Stimulated activated CD8-positive, alpha-beta memory T cell treated with anti-CD3 and anti-CD28 coated beads, Interleukin-12 subunit alpha, Interleukin-12 subunit beta, amount 100 ng/mL, for 1 hour (primary cell): ENCODE data around the gene CDH4.
"Not testable (repeated sequence)": the region's sequence is repeated elsewhere in the genome, so short reads cannot be mapped to it uniquely, and the experiment has no call there.

ENCODE experiments used
- DNase-seq: peaks from one replicate; pipeline ENCODE4 v3.0.0-alpha.2; 2020; ENCODE audit warnings: low read depth

The CDH4 gene

GRCh38 chr20:61253640-61254511 is 1.8 kb downstream of the CDH4 start:
- no peak for DNase-seq

DNA sequence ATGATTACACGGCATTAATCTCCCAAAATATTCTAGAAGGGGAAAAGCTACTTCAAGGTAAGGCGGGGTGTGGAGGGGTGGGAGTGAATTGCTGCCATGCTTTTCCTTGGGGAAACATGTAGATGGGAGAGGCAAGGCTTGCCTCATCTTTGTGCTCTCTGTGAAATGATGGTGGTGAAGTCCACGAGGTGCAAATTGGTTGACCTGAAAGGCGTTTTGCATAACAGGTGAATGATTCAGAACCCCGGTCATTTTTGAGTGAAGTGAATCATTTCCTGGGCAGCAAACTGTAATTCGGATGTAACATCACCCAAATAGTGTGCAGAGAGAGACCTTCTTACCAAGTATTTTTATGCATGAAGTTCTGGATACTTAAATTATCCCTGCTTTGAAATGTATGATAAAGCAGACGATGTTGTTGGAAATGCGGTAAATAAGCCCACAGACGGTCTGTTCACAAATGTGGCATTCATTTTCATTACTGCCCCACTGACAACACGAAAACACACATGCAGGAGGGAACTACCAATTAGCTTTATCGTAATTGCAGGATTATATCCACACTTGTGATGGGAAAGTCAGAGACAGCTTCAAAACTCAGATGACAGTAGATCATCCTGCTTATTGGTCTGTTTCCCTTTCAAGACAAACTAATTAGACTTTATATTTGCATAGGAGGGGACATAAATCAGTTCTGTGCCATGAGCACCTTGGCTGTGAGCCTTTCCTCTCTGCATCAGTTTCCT is 3.0 kb downstream of the CDH4 start:
- DNase-seq: no peak

DNA sequence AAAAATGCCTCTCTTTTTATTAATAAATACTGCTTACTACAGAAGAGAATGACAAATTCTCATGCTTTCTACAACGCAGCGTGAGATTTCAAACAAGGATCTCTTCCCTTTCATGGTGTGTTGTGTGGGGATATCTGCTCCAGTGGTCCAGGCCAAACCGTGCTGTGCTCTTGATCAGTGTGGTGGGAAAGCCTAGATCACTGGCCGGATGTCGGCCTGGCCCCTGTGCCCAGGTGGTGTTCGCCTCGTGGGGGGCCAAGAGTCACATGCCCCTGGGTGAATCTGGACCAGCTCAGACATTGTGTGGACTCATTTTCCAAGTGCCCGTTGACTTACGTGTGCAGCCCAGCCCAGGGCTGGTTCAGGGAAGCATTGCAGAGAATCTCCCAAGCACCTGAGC is 4.3 kb downstream of the CDH4 start:
- no peak for DNase-seq

- no peak for DNase-seq
Measured at GRCh38 chr20:61256824-61257223, 4.8 kb downstream of the CDH4 start.

DNA sequence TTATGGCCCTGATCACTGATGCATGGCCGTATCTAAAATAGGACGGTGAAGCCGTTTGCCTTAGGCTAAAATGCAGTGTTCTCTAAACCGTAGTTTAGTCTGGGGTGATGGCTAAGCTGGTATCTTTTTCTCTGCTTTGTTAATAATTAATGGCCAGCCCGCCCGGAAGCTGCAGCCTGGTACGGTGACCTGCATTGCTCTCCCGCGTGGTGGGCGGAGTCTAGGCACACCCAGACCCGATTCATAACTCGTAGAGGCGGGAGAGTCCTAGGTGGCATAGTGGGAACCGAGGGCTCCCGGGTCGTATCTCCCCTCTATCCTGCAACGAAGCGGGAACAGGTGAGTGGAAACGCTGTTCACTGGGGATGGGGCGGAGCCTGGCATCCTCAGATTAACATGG is 5.5 kb downstream of the CDH4 start:
- no peak for DNase-seq

GRCh38 chr20:61259741-61260140 is 7.7 kb downstream of the CDH4 start:
- no peak for DNase-seq

- DNase-seq: no peak
Measured at GRCh38 chr20:61260905-61261304, 8.8 kb downstream of the CDH4 start.

- no peak for DNase-seq
Measured at GRCh38 chr20:61262036-61262435, 10.0 kb downstream of the CDH4 start.

GRCh38 chr20:61262514-61262913 is 10.5 kb downstream of the CDH4 start:
- no peak for DNase-seq

DNA sequence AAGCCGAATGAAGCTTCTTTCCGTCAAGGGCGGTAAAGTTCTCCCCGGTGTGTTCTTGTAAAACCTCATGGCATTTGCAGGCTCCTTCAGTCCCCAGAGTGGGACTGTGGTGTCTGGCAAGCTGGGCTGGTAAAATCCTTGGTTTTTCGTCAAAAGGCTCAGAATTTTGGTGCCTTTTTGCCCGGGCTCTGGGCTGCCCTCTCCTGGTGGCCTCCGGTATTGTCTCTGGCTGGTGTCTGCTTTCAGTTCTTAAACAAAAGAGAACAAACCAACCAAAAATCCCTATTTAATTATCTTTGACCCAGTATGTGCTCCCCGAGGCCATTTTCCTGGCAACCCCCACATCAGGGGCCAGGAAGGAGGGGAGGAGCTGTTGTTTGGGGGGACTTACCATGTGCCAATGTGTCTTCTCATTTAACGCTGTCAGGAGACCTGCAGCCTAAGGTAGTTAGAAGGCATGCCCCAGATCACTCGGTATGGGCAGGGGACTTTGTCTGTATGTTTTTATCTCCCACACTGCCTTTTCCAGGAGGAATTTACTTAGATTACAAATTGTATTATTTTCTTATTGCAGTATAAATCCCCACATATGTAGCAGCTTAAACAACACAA is 11.1 kb downstream of the CDH4 start:
- DNase-seq: peak; percentile 26

GRCh38 chr20:61263938-61264337 is 11.9 kb downstream of the CDH4 start:
- no peak for DNase-seq

GRCh38 chr20:61267241-61267640 is 15.2 kb downstream of the CDH4 start:
- no peak for DNase-seq

GRCh38 chr20:61268024-61268423 is 16.0 kb downstream of the CDH4 start:
- no peak for DNase-seq

DNA sequence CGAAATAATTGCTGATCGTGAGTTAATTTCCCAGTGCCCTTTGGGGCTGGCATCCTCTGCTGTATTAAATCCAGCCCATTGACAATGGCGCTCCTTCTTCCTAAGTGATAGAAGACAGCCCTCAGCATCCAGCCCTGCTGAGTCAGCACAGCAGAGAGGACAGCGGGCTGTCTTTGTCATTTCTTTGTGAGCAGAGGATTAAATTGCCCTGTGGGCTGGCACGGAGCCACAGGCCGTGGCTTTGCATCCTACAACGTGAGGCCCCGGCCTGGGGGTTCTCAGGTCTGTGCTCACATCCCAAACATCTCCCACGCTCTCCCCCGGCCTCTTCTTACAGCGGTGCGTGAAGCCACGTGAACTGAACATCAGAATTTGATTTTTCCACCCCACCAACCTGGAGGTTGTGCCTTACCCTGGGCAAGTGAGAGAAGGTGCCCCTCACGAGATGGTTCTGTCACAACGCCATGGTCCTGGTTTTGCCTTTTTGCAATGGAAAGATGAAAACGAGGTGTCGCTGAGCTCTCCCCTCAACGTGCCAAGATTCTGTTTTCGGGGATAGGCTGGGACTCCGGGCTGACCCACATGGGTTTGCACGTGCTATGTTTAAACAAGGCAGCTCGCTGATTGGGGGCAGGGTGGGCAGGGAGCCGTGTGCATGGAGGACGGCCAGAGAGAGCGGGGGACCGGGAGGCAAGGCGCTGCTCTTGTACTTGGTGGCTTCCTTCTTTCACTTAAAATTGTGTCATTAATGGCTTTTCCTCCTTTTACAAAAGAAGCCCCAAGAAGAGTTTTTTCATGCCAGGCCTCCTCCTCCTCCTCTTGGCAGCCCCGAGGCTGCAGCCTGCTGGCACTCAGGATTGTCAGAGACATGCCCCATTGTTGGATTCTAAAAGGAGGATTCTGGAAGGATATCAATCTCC is 19.5 kb downstream of the CDH4 start:
- no peak for DNase-seq

GRCh38 chr20:61273024-61273423 is 21.0 kb downstream of the CDH4 start:
- not testable (repeated sequence) for DNase-seq

DNA sequence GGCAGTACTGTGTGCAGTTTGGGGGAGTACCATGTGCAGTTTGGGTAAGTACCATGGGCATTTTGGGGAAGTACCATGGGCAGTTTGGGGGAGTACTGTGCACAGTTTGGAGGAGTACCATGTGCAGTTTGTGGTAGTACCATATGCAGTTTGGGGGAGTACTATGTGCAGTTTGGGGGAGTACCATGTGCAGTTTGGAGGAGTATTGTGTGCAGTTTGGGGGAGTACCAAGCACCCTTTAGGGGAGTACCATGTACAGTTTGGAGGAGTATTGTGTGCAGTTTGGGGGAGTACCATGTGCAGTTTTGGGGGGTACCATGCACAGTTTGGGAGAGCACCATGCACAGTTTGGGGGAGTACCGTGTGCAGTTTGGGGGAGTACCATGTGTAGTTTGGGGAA is 21.6 kb downstream of the CDH4 start:
- not testable (repeated sequence) for DNase-seq

DNA sequence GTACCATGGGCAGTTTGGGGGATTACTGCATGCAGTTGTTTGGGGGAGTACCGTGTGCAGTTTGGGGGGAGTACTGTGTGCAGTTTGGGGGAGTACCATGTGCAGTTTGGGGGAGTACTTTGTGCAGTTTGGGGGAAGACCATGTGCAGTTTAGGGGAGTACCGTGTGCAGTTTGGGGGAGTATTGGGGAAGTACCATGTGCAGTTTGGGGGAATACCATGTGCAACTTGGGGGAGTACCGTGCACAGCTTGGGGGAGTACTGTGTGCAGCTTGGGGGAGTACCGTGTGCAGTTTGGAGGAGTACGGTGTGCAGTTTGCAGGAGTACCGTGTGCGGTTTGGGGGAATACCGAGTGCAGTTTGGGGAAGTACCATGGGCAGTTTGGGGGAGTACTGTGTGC is 22.3 kb downstream of the CDH4 start:
- DNase-seq: no peak

DNA sequence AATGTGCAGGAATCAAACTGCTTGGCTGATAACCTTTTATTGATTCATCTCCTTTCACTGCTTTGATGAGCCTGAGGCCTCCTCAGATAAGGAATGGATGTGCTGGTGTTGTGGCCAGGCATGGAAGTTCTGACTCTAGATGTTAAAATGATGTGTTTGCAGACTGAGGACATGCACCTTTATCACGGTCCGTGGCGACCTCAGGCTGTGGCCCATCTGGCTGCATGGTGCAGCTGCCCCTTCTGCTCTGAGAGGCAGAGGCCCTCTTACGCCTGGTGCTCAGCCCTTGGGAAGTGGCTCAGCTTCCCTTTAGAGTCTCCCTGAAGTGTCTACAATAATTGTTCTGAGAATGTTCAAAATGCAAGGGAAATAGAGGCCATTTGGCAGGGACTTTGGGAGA is 26.2 kb downstream of the CDH4 start:
- no peak for DNase-seq

DNA sequence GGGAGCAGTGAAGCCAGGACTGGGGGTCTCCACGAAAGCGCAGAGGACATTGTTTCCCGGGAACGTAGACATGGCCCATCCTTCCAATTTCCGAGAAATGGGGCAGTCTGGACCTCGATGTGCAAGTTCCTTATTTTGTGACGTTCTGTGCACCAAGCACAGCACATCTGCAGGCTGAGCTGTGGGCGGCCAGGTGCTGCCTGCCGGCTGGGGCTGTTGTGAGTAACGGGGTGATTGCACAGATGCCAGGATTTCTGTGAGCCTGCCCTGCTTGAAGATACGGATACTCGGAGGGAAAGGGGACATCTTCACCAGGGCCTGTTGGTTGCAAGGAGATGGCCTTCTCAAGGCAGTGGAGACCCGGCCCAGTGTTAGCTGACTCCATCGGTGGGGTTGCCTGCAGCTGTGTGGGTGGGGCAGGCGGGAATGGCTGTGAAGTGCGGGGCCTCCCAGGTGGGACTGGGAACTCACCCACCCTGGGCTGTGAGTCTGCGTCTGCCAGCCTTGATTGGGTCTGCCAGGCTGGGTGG is 27.6 kb downstream of the CDH4 start:
- DNase-seq: no peak

DNA sequence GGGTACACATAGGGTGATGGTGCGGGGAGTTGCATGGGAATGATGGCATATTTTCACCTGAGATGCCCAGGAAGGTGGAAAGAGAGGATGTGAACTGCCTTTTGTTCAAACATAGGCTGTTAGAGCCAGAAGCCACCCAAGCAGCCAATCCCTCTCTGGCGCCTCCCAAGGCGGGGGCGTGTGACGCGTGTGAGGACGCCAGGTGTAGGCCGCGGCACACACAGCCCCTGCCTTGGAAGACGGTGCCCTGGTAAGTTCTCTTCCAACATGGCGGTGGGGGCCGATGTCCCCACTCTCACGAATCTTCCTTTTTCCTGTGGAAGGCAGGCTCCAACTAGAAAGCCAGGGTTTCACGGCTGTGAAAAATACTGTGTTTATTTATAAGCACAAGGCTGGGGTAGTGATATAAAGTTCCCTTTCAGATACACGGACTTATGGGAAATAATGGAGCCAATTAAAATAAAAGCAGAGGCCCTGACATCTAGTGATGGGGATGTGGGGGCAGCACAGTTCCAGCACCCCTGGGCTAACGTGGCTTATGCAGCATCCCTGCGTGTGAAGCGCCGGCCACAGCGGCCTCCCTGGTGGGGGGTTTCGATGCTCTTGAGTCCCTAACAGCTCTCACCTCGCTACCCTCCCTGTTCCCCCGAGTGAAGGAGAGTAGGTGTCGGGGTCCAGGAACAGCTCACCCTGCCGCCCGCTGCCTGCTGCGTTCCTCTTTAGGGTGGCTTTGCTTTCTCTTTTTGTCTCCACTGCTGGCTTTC is 28.3 kb downstream of the CDH4 start:
- DNase-seq: no peak

GRCh38 chr20:61281286-61281795 is 29.3 kb downstream of the CDH4 start:
- DNase-seq: no peak
